MM.1S (cell line): ENCODE results near the gene CCDC117.

Experiments used
- DNase-seq: peaks from one replicate; pipeline ENCODE4 v3.0.0-alpha.2; 2015
- H2AFZ ChIP-seq: fragments of 300-600 bp; sonication (generic); 2 replicates; pipeline ENCODE4 v1.6.0; 2016; ENCODE audit warnings: antibody characterized with exemption, low read length
- H3F3A ChIP-seq: fragments of 300-600 bp; sonication (generic); 2 replicates; pipeline ENCODE4 v1.6.1; 2016; ENCODE audit warnings: mild to moderate bottlenecking, antibody characterized with exemption, low read length, moderate library complexity, mixed read lengths; ENCODE audit not compliant: insufficient read depth
- H3K27ac ChIP-seq: fragments of 300-600 bp; sonication (generic); 2 replicates; pipeline ENCODE4 v1.5.1; 2016; ENCODE audit warnings: mild to moderate bottlenecking, low read length
- H3K27me3 ChIP-seq: fragments of 300-600 bp; sonication (generic); replicated peaks from 2 replicates; pipeline ENCODE4 v1.6.0; 2016; ENCODE audit warnings: low read length; ENCODE audit not compliant: insufficient read depth
- H3K36me3 ChIP-seq: fragments of 300-600 bp; sonication (generic); replicated peaks from 2 replicates; pipeline ENCODE4 v1.6.1; 2016; ENCODE audit warnings: mild to moderate bottlenecking, low read length, mixed read lengths; ENCODE audit not compliant: insufficient read depth
- H3K4me1 ChIP-seq: fragments of 300-600 bp; sonication (generic); 2 replicates; pipeline ENCODE4 v1.6.1; 2016; ENCODE audit warnings: low read length, mixed read lengths
- H3K4me2 ChIP-seq: fragments of 300-600 bp; sonication (generic); 2 replicates; pipeline ENCODE4 v1.6.0; 2016; ENCODE audit warnings: low read depth, low read length
- H3K4me3 ChIP-seq: fragments of 300-600 bp; sonication (generic); 2 replicates; pipeline ENCODE4 v1.5.1; 2016; ENCODE audit warnings: low read length, mixed read lengths
- H3K79me2 ChIP-seq: fragments of 300-600 bp; sonication (generic); 2 replicates; pipeline ENCODE4 v1.6.1; 2016; ENCODE audit warnings: mixed run types, low read length, mixed read lengths
- H3K9ac ChIP-seq: fragments of 300-600 bp; sonication (generic); 2 replicates; pipeline ENCODE4 v1.6.1; 2016; ENCODE audit warnings: low read length, mixed read lengths
- H3K9me2 ChIP-seq: fragments of 300-600 bp; sonication (generic); replicated peaks from 2 replicates; pipeline ENCODE4 v1.6.1; 2016; ENCODE audit warnings: mild to moderate bottlenecking, low read length, mixed read lengths; ENCODE audit not compliant: insufficient read depth
- H3K9me3 ChIP-seq: fragments of 300-600 bp; sonication (generic); replicated peaks from 2 replicates; pipeline ENCODE4 v1.6.1; 2016; ENCODE audit warnings: mild to moderate bottlenecking, low read length, mixed read lengths; ENCODE audit not compliant: insufficient read depth
- H4K20me1 ChIP-seq: fragments of 300-600 bp; sonication (generic); 2 replicates; pipeline ENCODE4 v1.6.1; 2016; ENCODE audit warnings: mild to moderate bottlenecking, low read length, moderate library complexity, mixed read lengths; ENCODE audit not compliant: insufficient read depth
- EZH2 ChIP-seq: fragments of 300-600 bp; sonication (generic); optimal IDR thresholded peaks from 2 replicates; pipeline ENCODE3; 2017; ENCODE audit warnings: low read depth, mild to moderate bottlenecking, antibody characterized with exemption, low read length, mixed read lengths
- EZH2phosphoT487 ChIP-seq: fragments of 300-600 bp; sonication (generic); IDR thresholded peaks from 2 replicates; pipeline ENCODE4 v1.6.1; 2018; ENCODE audit warnings: antibody characterized with exemption, low read length
- TF ChIP-seq, protein P1 (sequence below): fragments of 300-600 bp; sonication (generic); IDR thresholded peaks from 2 replicates; pipeline ENCODE4 v1.5.1; 2016; ENCODE audit warnings: antibody characterized with exemption, low read length, mixed read lengths

CCDC117 gene

DNA sequence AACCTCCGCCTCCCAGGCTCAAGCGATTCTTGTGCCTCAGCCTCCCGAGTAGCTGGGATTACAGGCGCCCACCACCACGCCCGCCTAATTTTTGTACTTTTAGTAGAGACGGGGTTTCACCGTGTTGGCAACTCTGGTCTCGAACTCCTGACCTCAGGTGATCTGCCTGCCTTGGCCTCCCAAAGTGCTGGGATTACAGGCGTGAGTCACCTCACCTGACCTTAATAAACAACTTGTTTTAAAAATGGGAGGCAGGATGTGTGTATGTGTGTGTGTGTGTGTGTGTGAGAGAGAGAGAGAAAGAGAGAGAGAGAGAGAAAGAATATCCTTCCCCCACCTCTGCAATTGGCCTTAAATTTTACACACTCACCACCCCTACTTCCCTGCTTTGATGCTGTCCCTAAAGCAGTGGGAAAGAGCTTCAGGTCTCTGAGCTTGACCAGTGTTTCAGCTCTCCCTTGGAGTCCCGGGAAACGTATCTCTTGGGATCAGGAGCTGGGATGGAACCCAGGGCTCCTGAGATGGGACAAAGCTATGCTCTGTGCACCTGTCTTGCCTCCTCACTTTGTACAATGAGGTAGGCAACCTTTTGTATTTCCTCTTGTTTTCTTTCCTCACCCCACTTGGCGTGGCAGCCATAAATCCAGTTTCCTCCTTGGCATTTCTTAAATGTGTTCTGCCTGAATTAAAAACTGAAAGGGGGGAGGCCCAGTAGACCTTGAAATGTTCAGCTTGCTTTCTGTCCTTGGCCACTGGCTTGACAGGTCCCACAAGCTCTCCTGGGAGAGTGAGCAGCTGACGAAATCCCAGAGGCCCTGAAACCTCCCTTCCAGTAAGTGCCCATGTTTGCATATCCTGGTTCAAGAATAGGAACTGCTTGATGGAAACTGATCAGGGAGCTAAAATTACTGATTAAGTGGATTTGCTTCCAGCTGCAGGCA, 45.7 kb downstream of the CCDC117 start:
- Histone ChIP-seq H4K20me1 (no peaks in the 10 kb centered on the region), H3K9me3 (no peaks in the 10 kb centered on the region), H3K27ac (peak overlapping the region; percentile 99), H3K4me3 (no peak overlapping the region), H3K79me2 (peaks cover 20% of the 10 kb centered on the region), H3K27me3 (no peaks in the 10 kb centered on the region), H3K9ac (peak overlapping the region; percentile 78), H2AFZ (no peak overlapping the region), H3F3A (peaks cover 69% of the 10 kb centered on the region), H3K4me2 (peak overlapping the region; percentile 47), H3K9me2 (no peaks in the 10 kb centered on the region), H3K36me3 (no peaks in the 10 kb centered on the region), H3K4me1 (peaks cover 91% of the 10 kb centered on the region)
- peak; percentile 36 for DNase-seq
- TF ChIP-seq, protein P1, sequence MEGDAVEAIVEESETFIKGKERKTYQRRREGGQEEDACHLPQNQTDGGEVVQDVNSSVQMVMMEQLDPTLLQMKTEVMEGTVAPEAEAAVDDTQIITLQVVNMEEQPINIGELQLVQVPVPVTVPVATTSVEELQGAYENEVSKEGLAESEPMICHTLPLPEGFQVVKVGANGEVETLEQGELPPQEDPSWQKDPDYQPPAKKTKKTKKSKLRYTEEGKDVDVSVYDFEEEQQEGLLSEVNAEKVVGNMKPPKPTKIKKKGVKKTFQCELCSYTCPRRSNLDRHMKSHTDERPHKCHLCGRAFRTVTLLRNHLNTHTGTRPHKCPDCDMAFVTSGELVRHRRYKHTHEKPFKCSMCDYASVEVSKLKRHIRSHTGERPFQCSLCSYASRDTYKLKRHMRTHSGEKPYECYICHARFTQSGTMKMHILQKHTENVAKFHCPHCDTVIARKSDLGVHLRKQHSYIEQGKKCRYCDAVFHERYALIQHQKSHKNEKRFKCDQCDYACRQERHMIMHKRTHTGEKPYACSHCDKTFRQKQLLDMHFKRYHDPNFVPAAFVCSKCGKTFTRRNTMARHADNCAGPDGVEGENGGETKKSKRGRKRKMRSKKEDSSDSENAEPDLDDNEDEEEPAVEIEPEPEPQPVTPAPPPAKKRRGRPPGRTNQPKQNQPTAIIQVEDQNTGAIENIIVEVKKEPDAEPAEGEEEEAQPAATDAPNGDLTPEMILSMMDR = no peak
- no peak for TF ChIP-seq EZH2phosphoT487
- no peak for TF ChIP-seq EZH2

DNA sequence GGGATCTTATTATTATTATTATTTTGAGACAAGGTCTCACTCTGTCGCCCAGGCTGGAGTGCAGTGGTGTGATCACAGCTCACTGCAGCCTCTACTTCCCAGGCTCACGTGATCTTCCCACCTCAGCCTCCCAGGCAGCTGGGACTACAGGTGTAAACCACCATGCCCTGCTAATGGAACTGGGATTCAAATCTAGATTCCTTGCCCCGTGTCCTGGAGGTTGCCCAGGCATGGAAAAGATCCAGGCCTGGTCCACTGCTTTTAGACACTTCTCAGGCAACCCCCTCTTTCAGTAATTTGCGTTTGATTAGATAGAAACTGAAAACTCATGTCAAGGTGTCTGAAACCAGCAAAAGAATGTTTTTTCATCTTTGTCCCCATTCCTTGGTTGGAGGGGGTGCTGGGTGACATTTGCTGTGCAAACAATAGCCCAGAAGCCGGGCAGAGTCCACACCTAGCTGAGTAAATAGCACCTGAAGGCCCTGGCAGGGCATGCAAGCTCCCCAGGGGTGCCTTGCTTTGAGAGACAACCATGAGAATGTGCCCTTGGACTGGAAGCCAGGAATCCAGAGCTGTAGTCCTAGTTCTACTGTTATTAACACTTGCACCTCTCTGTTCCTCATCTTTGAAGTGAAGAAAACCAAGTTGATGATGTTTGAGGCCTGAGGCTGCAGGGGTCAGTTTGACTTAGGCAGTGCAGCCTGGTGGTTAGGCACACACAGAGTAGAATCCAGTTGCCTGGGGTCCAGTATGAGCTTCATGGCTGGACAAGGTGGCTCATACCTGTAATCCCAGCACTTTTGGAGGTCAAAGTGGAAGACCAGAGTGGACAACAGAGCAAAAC, 47.0 kb downstream of the CCDC117 start:
- peaks cover 18% of the 10 kb centered on the region for H3K79me2 ChIP-seq
- no peaks in the 10 kb centered on the region for H3K9me3 ChIP-seq
- TF ChIP-seq, protein P1 = no peak
- TF ChIP-seq EZH2phosphoT487 (no peak), EZH2 (no peak)
- no peaks in the 10 kb centered on the region for H3K9me2 ChIP-seq
- H4K20me1 ChIP-seq = no peaks in the 10 kb centered on the region
- no peaks in the 10 kb centered on the region for H3K27me3 ChIP-seq
- no peak overlapping the region for H2AFZ ChIP-seq
- no peaks in the 10 kb centered on the region for H3K36me3 ChIP-seq
- peak; percentile 95 for DNase-seq
- H3K4me2 ChIP-seq = peak overlapping the region; percentile 47; the same call in 1 of the 2 replicates
- 0 out of 2 replicates have a peak overlapping the region, but pooled peaks have one; percentile 6 for H3K4me3 ChIP-seq
- H3K9ac ChIP-seq = peak overlapping the region; percentile 78
- peaks cover 77% of the 10 kb centered on the region for H3F3A ChIP-seq
- H3K4me1 ChIP-seq = peaks cover 88% of the 10 kb centered on the region
- H3K27ac ChIP-seq = peak overlapping the region; percentile 99

DNA sequence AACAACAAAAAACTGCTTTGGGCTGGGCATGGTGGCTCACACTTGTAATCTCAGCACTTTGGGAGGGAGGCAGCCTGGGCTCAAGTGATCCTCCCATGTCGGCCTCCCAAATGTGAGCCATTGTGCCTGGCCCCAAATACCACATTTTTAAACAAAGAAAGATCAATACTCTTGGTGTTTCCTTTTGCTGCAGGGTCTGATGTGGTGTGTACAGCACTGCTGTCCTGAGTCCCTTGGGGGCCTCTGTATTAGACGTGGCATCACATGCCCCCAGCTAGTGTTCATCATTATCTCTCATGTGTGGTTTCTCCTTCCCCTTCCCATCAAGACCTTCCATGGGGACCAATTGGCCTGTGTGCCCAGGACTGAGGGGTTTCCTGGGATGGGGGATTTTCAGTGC, 48.4 kb downstream of the CCDC117 start:
- peaks cover 90% of the 10 kb centered on the region for H3F3A ChIP-seq
- no peaks in the 10 kb centered on the region for H3K9me2 ChIP-seq
- TF ChIP-seq EZH2 (no peak), EZH2phosphoT487 (no peak)
- TF ChIP-seq, protein P1 = no peak
- no peak overlapping the region for H3K4me3 ChIP-seq
- no peak overlapping the region for H2AFZ ChIP-seq
- peak overlapping the region; percentile 83; the same call in 1 of the 2 replicates for H3K9ac ChIP-seq
- peaks cover 25% of the 10 kb centered on the region for H3K79me2 ChIP-seq
- no peaks in the 10 kb centered on the region for H3K9me3 ChIP-seq
- no peak overlapping the region for H3K4me2 ChIP-seq
- peak overlapping the region; percentile 99; the same call in 1 of the 2 replicates for H3K27ac ChIP-seq
- H3K27me3 ChIP-seq = no peaks in the 10 kb centered on the region
- no peak for DNase-seq
- H3K4me1 ChIP-seq = peaks cover 87% of the 10 kb centered on the region
- H3K36me3 ChIP-seq = no peaks in the 10 kb centered on the region
- no peaks in the 10 kb centered on the region for H4K20me1 ChIP-seq
